ENCODE results near the gene WDR17. TPM values are rescaled to one million over a fixed set of nuclear protein-coding genes. Genes with fewer than 3 reads are reported as not detected.

WDR17 gene
- total and polyA plus RNA-seq, 2 of the 13 experiments (the other 11 are each of a cell fraction or from before 2014, with no cell fraction given), result not detected

DNA sequence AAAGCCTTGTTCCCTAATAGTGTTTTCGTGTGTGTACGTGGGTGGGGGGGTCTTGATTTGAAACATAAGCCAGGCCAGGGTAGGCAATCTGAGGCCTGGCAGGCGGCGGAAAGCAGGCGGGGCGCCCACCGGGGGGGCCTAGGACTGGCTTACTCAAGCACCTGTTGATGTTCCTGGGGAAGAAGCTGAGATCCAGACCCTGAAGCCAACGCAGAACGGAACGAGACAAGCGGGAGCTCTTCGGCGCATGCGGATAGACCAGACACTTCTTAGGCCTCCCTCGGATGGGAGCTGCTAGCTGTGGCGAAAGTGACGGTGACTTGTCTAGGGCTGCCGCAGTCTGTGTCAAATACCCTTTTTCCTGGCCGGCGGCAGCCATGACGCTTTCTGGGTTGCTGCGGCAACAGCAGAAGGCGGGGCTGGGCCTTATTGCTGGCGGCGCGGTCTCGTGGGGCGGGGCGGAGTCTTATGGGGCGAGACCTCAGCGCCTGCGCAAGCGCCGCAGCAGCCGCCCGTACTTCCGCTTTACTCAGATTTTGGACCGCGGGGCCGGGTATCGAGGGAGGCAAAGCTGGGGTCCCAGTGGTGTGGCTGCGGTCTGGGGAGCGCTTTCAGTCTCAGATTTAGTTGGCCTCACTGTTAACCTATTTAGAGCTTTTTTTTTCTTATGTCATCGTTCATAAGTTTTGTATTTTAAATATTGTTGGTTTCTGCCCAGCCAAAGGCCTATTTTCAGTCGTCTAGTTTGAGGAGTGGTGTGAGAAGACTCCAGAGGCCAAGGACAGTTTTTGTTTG lies 129.7 kb downstream of the WDR17 start, which contains the start of gene SPATA4 (continued):
- no peak for TF ChIP-seq ZNF362 (CRISPR knock-in tag; IDR thresholded peaks at IDR 0.05; ENCODE audit: borderline replicate concordance)
- TF ChIP-seq SNRNP70 (IDR thresholded peaks at IDR 0.05; ENCODE audit: low read depth, low read length), result no peak
- no peak for TF ChIP-seq ELF4 (CRISPR knock-in tag; IDR thresholded peaks at IDR 0.05; ENCODE audit: borderline replicate concordance)
- peak; percentile 33; the same call in 1 of the 2 replicates for TF ChIP-seq MXD4 (CRISPR knock-in tag; IDR thresholded peaks at IDR 0.05)
- TF ChIP-seq HNRNPK (IDR thresholded peaks at IDR 0.05; ENCODE audit: low read depth, low read length, poor library complexity, severe bottlenecking), result no peak
- TF ChIP-seq NR2C2 (CRISPR knock-in tag; IDR thresholded peaks at IDR 0.05; ENCODE audit: borderline replicate concordance), result no peak
- TF ChIP-seq RFX1 (IDR thresholded peaks at IDR 0.05), result peak; percentile 89
- TF ChIP-seq ZNF512B (CRISPR knock-in tag; IDR thresholded peaks at IDR 0.05; ENCODE audit: borderline replicate concordance), result no peak
- no peak for TF ChIP-seq ZNF570 (CRISPR knock-in tag; IDR thresholded peaks at IDR 0.05; ENCODE audit: borderline replicate concordance)
- TF ChIP-seq NAIF1 (CRISPR knock-in tag; IDR thresholded peaks at IDR 0.05; ENCODE audit: borderline replicate concordance), result no peak
- 0 out of 2 replicates have a peak, but pooled peaks have one; percentile 28 for TF ChIP-seq TSC22D2 (CRISPR knock-in tag; IDR thresholded peaks at IDR 0.05; ENCODE audit: borderline replicate concordance)
- TF ChIP-seq, protein P1, sequence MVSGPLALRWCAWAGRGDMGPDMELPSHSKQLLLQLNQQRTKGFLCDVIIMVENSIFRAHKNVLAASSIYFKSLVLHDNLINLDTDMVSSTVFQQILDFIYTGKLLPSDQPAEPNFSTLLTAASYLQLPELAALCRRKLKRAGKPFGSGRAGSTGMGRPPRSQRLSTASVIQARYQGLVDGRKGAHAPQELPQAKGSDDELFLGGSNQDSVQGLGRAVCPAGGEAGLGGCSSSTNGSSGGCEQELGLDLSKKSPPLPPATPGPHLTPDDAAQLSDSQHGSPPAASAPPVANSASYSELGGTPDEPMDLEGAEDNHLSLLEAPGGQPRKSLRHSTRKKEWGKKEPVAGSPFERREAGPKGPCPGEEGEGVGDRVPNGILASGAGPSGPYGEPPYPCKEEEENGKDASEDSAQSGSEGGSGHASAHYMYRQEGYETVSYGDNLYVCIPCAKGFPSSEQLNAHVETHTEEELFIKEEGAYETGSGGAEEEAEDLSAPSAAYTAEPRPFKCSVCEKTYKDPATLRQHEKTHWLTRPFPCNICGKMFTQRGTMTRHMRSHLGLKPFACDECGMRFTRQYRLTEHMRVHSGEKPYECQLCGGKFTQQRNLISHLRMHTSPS (CRISPR knock-in tag; IDR thresholded peaks at IDR 0.05; ENCODE audit: low read depth), result no peak
- TF ChIP-seq GATAD1 (CRISPR knock-in tag; IDR thresholded peaks at IDR 0.05), result 0 out of 2 replicates have a peak, but pooled peaks have one; percentile 34
- no peak for TF ChIP-seq ZHX1 (CRISPR knock-in tag; IDR thresholded peaks at IDR 0.05; ENCODE audit: low read depth)
- no peak for TF ChIP-seq ZNF562 (CRISPR knock-in tag; IDR thresholded peaks at IDR 0.05; ENCODE audit: borderline replicate concordance)
- no peak for TF ChIP-seq STAT5B (CRISPR knock-in tag; IDR thresholded peaks at IDR 0.05)
- peak; percentile 76; the same call in 1 of the 2 replicates for TF ChIP-seq MTF2 (CRISPR knock-in tag; IDR thresholded peaks at IDR 0.05; ENCODE audit: borderline replicate concordance)
- TF ChIP-seq, protein P2, sequence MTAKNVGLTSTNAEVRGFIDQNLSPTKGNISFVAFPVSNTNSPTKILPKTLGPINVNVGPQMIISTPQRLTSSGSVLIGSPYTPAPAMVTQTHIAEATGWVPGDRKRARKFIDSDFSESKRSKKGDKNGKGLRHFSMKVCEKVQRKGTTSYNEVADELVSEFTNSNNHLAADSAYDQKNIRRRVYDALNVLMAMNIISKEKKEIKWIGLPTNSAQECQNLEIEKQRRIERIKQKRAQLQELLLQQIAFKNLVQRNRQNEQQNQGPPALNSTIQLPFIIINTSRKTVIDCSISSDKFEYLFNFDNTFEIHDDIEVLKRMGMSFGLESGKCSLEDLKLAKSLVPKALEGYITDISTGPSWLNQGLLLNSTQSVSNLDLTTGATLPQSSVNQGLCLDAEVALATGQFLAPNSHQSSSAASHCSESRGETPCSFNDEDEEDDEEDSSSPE (CRISPR knock-in tag; IDR thresholded peaks at IDR 0.05), result peak; percentile 53
